Kidney epithelial cell (primary cell): ENCODE measurements around the gene MAP3K15. TPM values are rescaled to one million over a fixed set of nuclear protein-coding genes. Genes with fewer than 3 reads are reported as not detected.
"Not testable (repeated sequence)": the region's sequence is repeated elsewhere in the genome, so short reads cannot be mapped to it uniquely, and the experiment has no call there.

Experiments used
- DNase-seq: peaks from one replicate; pipeline ENCODE4 v3.0.0-alpha.2; 2010; ENCODE audit warnings: low read depth
- H3K27me3 ChIP-seq: 2 replicates; pipeline ENCODE4 v1.6.0; 2011; ENCODE audit warnings: low read length; ENCODE audit not compliant: control insufficient read depth, insufficient read depth
- H3K36me3 ChIP-seq: 2 replicates; pipeline ENCODE4 v1.5.1; 2011; ENCODE audit warnings: low read length; ENCODE audit not compliant: control insufficient read depth, insufficient read depth
- H3K4me3 ChIP-seq: 2 replicates; pipeline ENCODE4 v1.5.1; 2011; ENCODE audit warnings: low read depth, mild to moderate bottlenecking, control low read depth, low read length
- CTCF ChIP-seq: IDR thresholded peaks from 2 replicates; pipeline ENCODE4 v1.5.1; 2011; ENCODE audit warnings: mild to moderate bottlenecking, moderate library complexity, low read length, control low read depth, inconsistent platforms; ENCODE audit not compliant: insufficient read depth, poor library complexity, severe bottlenecking
- total RNA-seq: library from RNA; depleted of rRNA; stranded (reverse); fragments of >200 nt; gene quantifications from 2 replicates; pipeline ENCODE4 v1.2.3, GENCODE V29; 2015

Gene MAP3K15
- total RNA-seq, 1 donor from 2014 or later: 2.2 TPM

- no peaks in the 10 kb centered on the region for H3K36me3 ChIP-seq
- DNase-seq: no peak
- no peak overlapping the region for H3K4me3 ChIP-seq
- H3K27me3 ChIP-seq: no peaks in the 10 kb centered on the region
- no peak for TF ChIP-seq CTCF
These were observed 17.4 kb upstream of the MAP3K15 start for GRCh38 chrX:19532709-19533108.

- TF ChIP-seq CTCF: no peak
- H3K27me3 ChIP-seq: peaks cover 2% of the 10 kb centered on the region
- no peaks in the 10 kb centered on the region for H3K36me3 ChIP-seq
- DNase-seq: no peak
- H3K4me3 ChIP-seq: no peak overlapping the region
These were observed 2.7 kb upstream of the MAP3K15 start for GRCh38 chrX:19517965-19518364.

- no peak for DNase-seq
- Histone ChIP-seq H3K27me3 (peaks cover 2% of the 10 kb centered on the region), H3K36me3 (no peaks in the 10 kb centered on the region), H3K4me3 (no peak overlapping the region)
- TF ChIP-seq CTCF: no peak
These were observed 352 bp upstream of the MAP3K15 start for GRCh38 chrX:19515615-19516105.

GRCh38 chrX:19513383-19513782 lies 1.9 kb downstream of the MAP3K15 start:
- Histone ChIP-seq H3K4me3 (no peak overlapping the region), H3K27me3 (peaks cover 2% of the 10 kb centered on the region), H3K36me3 (no peaks in the 10 kb centered on the region)
- no peak for TF ChIP-seq CTCF
- DNase-seq: no peak

- no peak for TF ChIP-seq CTCF
- Histone ChIP-seq H3K4me3 (no peak overlapping the region), H3K36me3 (no peaks in the 10 kb centered on the region), H3K27me3 (peaks cover 2% of the 10 kb centered on the region)
- no peak for DNase-seq
These were observed 2.3 kb downstream of the MAP3K15 start for GRCh38 chrX:19512961-19513360.

GRCh38 chrX:19512359-19512758 lies 2.9 kb downstream of the MAP3K15 start:
- no peak for TF ChIP-seq CTCF
- Histone ChIP-seq H3K36me3 (no peaks in the 10 kb centered on the region), H3K27me3 (peaks cover 2% of the 10 kb centered on the region), H3K4me3 (no peak overlapping the region)
- no peak for DNase-seq

GRCh38 chrX:19511796-19512195 lies 3.5 kb downstream of the MAP3K15 start:
- not testable (repeated sequence) for H3K27me3 ChIP-seq, DNase-seq, H3K36me3 ChIP-seq, H3K4me3 ChIP-seq
